Stimulated activated CD4-positive, alpha-beta T cell treated with anti-CD3 and anti-CD28 coated beads, Interleukin-12 subunit alpha, Interleukin-12 subunit beta, amount 100 ng/mL, for 4 hours (primary cell): ENCODE data around the gene CORO1C.
"Not testable (repeated sequence)": the region's sequence is repeated elsewhere in the genome, so short reads cannot be mapped to it uniquely, and the experiment has no call there.

Experiments used
- DNase-seq: peaks from one replicate; pipeline ENCODE4 v3.0.0-alpha.2; 2020

The CORO1C gene

DNA sequence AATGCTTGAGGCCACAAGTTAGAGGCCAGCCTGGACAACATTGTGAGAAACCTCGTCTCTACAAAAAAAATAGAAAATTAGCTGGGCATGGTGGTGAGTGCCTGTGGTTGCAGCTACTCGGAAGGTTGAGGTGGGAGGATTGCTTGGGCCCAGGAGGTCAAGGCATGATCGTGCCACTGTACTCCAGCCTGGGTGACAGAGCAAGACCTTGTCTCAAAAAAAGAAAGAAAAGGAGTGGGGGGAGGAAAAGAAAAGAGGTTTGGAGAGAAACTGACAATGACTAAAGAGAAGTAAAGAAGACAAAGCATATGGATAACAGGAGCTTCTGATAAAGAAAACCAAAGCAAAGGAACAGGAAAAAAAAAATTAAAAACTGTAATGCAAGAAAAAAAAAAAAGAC, 60.2 kb downstream of the CORO1C start:
- no peak for DNase-seq

DNA sequence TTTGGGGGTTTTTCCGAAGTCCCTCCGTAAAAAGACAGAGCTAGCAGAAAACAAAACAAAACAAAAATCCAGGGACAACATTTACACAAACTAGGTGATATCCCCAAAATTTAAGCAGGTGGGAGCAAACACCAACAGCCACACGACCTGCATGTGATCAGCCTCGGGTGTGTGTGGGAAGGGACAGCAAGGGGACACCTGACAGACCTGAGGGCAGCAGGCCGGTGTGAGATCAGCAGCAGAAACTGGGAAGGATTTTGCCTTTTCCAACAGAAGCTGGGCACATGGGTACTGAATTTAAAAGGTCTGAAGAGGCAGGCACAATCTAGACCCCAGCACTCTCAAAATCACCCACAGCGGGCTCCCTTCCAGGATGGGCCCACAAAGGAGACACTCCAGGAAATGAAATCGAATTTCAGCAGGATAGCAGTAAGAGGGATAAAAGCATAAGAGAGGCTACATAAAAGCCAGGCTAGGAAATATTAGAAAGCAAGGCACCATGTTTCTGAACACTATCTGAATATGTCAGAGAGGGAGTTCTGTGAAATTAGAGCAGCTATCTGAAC, 61.2 kb downstream of the CORO1C start:
- no peak for DNase-seq

DNA sequence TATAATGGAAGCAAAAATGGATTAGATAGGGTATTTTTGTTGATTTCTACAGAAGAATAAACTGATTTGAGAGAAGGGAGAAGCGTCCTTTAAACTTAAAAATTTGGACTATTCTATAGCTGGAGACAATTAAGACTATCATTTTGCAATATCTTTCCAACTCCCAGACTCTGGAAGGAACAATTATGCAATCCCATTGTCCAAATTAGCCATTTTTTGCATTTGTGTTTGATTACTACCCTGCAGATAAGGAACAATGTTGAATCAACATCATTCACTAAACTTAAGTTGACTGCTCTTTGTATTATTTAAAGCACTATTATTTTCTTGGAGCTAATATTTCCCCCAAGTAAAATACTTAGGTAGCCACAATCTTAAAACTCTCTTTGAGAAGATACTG, 62.8 kb downstream of the CORO1C start:
- DNase-seq = no peak

DNA sequence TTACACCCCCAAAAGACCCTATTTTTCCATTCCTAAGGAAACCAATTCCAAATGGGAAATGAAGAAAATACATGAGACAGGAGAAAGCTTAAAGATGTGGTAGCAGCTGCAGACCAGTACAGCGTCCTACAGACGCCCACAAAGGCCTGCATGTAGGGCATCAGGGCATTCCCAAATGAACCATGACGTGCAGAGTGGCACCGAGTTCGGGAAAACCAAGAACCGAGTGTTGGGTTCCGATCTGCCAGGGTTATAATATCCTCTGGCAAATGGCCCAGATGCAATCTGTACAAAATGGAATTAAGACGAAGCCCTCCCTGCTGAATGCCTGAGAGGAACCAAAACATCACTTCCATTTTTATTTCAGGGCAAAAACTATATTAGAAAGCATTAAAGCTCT, 63.3 kb downstream of the CORO1C start:
- DNase-seq = no peak

DNA sequence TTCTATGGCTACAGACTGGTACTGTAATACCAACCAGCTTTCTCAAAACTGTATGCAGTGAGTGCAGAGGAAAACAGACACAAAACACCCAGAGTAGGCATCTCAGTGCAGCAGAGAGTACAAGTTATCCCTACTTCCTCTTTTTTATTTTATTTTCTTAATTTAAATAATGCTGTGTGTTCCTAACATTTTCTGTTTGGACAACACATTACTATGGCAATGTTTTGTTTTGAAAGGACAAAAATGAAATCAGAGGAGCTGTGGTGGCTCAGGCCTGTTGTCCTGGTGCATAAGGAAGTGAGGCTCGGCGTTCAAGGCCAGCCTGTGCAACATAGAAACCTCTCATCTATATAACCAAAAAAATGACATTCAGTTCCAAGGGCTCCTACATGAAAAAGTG, 64.0 kb downstream of the CORO1C start:
- no peak for DNase-seq

DNA sequence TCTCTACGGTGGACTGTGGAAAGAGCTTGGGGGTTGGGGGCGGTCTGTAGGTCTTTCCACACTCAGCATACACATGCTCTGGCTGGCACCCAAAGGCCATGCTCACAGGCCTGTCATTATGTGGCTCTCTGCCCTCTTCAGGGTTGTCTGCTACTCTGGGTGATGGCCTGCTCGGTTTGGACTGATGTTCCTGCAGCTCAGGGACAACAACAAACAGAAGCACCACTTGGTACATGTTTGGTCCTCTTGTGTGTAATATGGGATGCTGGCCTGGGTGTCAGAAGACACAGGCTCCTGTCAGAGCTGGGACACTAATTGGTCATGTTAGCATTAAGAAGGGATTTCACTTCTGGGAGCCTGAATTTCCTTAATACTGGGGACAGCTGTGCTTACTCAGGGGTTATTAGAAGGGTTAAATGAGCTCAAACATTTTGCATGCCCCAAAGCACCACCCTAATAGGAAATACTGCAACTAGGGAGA, 64.9 kb downstream of the CORO1C start:
- DNase-seq = no peak

DNA sequence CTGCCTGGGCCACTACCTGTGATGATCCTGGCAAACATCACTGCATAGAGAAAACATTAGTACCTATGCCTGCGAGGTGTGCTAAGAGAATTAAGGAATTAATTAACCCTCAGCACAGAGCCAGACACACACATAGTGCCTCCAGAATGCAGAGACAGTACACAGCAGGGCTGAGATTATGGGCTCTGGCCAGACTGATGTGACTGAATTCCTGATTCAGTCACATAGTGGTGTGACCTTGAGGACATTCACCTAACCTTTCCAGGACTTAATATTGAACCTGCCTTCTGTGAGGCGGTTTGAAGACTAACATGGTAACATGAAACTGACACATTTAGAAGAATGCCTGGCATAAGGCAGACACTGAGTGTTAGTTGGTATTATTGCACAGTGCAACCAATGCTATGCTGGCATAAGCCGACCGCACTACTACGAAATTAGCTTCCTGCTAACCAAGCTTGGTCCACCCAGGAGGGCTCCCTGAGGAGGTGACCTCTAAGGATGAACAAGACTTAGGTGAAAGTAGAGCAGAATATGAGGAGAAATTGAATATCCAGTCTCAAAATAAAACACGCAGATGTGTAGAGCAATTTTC, 65.6 kb downstream of the CORO1C start:
- no peak for DNase-seq

DNA sequence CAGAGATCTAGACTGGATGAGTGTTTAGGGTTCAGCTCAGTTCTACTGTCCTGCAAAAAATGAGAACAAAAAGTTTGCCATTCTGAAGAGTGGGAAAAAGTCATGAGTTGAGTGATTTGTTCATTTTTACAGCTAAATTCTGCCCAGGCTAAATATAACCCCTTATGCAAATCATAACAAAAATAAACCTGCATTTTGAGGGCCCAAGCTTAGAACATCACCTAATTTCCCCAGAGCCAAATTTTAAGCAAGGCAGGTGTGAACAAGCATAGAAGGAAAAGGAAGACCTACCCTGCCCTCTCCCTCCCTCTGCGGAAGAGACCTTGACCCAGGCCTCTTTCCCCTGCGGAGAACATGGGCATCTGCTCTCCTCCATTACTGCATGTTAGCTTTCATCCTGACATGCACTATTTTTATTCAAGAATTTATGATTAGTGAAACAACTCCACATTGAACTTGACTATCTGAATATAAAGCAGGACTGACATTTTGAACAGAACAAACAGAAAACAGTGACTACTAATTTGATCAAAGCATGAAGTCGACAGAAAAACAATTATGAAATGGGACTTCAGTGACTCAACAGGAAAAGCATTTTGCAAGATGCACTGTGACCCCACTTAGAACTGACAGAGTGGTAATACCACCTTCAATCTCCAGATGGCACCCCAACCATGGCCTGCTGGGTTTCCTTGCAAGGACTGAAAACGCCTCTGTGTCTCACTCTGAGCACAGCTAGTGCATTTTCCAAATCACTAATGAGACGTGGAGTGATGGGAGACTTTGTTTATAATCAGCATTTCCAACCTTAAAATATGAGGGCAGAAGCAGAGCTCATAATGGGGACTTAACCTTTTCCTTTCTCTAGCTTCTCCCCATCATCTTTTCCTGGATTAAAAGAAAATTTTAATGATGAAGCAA, 66.7 kb downstream of the CORO1C start:
- peak; percentile 73 for DNase-seq

DNA sequence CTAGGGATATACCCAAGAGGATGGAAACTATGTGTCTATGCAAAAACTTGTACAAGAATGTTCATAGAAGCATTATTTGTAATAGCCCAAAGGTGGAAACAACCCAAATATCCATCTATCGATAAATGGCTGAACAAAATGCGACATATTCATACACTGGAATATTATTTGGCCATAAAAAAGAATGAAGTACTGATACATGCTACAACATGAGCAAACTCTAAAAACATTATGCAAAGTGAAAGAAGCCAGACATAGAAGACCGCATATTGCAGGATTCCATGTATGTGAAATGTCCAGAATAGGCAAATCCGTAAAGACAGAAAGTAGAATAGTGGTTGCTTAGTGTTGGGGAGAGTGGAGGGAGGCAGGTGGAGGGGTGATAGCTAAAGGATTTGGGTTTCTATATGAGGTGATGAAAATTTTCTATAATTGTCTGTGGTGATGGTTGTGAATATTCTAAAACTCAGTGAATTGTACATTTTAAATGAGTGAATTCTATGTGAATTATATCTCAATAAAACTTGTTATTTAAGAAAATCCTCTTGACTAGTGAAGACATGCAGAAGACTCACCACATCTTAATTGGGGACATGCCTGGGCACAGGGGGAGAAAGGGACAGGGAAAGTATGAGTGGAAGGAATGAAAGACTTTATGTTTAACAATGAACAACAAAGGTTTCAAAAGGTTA, 67.8 kb downstream of the CORO1C start:
- DNase-seq = no peak

DNA sequence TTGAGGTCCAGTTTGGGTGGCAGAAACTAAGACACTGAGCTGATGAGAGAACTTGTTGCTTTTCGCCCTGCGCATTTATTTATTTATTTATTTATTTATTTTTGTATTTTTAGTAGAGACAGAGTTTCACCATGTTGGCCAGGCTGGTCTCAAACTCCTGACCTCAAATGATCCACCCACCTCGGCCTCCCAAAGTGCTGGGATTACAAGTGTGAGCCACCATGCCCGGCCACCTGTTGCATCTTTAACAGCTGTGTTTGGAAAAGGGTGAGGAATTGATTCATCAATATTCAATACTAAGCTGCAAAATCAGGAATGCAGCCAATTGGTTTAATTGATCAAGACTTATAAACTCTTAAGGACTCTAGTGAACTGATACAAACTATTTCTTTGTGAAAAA, 73.2 kb downstream of the CORO1C start:
- not testable (repeated sequence) for DNase-seq

DNA sequence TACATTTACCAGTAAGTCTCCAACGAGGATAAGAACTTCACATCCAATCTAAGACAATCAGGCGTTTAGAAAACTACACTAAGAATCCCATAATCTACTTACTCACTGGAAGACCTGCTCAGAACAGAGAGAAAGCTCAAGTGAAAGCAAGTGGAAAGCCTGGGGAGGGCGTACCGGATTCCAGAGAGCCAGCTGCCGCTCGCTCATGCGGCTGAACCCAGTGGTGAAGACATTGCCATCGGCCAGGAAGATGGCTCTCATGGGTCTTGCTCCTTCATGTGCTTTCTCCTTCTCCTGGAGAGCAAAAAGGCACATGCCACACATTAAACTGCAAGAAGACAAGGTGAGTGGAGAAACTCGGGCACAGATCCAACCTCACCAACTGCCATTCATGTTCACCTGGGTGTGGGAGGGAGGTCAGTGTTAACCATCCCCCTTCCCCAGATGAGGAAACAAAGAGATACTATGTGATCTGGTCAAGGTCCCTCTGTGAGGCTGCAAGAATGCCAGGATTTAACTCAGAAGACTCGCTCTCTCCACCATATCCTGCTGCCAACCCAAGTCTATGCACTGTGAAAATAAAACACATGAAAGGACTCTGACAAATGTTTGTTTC, 74.1 kb downstream of the CORO1C start:
- no peak for DNase-seq

DNA sequence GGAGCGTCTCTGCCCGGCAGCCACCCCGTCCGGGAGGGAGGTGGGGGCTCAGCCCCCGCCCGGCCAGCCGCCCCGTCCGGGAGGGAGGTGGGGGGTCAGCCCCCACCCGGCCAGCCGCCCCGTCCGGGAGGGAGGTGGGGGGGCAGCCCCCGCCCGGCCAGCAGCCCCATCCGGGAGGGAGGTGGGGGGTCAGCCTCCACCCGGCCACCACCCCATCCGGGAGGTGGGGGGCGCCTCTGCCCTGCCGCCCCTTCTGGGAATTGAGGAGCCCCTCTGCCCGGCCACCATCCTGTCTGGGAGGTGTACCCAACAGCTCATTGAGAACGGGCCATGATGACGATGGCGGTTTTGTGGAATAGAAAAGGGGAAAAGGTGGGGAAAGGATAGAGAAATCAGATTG, 75.1 kb downstream of the CORO1C start:
- DNase-seq = not testable (repeated sequence)

DNA sequence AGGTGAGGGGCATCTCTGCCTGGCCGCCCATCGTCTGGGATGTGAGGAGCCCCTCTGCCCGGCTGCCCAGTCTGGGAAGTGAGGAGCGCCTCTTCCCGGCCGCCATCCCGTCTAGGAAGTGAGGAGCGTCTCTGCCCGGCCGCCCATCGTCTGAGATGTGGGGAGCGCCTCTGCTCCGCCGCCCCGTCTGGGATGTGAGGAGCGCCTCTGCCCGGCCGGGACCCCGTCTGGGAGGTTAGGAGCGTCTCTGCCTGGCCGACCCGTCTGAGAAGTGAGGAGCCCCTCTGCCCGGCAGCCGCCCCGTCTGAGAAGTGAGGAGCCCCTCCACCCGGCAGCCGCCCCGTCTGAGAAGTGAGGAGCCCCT, 75.5 kb downstream of the CORO1C start:
- not testable (repeated sequence) for DNase-seq

DNA sequence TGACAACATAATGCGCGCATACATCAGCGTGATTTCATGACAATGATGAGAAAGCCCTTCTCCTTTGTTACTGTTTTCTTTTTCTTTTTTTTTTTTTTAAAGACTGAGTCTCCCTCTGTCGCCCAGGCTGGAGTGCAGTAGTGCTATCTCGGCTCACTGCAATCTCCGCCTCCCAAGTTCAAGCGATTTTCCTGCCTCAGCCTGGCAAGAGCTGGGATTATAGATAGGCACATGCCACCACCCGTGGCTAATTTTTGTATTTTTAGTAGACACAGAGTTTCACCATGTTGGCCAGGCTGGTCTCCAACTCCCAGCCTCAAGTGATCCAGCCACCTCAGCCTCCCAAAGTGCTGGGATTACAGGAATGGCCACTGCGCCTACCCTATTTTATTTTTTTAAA, 76.7 kb downstream of the CORO1C start:
- DNase-seq = not testable (repeated sequence)

DNA sequence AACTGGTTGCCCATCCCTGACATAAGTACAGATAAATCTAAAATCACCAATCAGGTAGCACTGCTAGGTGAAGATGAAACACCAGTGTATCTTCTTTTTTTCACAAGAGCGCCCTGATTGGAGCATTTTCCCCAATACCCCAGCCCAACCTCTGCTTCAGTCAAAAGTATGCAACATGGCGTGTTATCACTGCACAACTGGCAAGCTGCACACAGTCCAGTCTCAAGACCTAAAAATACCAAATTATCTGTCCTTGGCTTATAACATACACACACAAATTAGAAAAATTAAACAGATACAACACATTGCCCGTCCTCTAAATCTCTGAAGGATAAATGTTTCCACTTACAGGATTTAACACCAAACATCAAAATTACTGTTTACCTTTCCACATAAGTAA, 77.4 kb downstream of the CORO1C start:
- DNase-seq = no peak

DNA sequence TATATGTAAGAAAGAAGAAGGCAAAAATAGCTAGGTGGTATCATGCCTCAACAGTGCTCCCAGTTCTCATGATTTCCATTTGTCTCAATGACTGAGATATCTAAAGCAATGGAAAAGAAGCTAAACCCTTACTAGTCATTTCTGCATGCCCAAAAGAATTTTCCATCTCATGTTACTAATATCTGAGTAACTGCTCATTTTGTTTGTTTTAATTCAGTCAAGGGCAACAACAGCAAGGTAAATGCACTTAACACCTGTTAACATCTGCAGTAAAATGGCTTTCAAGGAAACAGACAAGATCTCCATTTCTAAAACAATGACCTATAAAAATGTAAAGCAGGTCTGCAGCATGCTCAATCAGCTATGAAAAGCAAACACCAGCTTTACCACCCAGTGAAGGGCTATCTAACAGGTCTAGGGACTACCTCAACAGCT, 78.2 kb downstream of the CORO1C start:
- no peak for DNase-seq

DNA sequence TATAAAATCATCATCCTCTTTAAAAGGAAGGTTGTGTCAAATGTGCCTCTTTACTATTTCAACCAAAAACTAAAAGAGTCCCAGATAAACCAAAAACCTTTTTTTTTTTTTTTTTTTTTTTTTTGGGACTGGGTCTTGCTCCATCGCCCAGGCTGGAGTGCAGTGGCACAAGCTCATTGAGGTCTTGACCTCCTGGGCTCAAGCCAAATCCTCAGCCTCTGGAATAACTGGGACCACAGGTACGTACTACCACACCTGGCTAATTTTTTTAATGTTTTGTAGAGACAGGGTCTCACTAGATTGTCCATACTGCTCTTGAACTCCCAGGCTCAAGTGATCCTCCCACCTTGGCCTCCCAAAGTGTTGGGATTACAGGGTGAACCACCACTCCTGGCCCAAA, 81.2 kb downstream of the CORO1C start:
- DNase-seq = no peak

DNA sequence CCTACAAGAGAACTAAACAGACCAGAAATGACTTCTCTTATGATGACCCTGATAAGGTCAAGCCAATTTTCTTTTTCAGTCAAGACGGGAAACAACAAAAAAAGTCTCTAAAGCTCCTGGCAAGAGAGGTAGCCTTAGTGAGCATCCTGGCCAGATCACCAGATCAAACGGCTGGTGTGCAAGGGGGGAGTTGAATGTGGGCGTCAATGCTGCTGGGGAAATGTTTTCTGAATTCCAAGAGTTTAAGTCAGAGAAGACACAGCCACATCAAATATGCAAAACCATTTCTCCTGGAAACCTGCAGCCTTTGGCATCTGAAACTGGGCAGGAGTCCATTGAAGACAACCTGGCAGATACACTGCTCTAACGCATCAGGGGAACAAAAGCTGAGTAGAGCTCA, 81.6 kb downstream of the CORO1C start:
- DNase-seq = no peak

DNA sequence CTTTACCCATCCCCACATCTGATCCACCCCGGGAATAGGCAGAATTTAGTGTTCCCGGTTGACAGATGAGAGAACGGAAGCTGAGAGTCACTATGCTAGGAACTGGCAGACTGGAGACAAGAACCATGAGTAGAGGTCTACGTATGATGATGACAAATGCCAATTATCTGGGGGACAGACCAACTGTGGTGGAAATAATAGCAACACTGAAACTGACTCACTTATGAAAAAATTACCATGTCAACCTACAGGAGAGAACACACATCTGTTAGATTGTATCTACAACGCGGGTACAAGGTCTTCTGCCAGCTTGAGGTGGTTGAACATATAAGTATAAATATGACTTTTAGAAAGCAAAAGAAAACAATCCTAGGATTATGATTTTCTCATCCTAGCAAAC, 82.2 kb downstream of the CORO1C start:
- DNase-seq = no peak

DNA sequence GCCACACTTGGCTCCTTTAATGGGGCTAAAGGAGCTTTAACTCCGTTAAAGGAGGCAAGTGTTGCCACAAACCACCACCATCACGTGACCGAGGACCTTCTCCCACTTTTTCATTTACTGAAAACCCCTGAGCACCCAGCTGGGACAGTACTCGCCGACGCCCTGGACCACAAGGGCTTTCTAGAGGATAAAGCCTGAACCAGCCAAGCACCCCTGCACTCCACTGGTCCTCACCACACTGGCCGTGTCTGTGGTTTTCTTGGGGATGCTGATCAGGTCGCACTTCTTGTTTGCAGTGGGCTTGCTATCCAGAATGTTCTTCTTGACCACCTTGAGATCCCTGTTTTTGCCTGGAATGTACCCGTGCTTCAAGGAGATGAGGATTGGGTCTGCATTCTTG, 82.9 kb downstream of the CORO1C start:
- DNase-seq = no peak

DNA sequence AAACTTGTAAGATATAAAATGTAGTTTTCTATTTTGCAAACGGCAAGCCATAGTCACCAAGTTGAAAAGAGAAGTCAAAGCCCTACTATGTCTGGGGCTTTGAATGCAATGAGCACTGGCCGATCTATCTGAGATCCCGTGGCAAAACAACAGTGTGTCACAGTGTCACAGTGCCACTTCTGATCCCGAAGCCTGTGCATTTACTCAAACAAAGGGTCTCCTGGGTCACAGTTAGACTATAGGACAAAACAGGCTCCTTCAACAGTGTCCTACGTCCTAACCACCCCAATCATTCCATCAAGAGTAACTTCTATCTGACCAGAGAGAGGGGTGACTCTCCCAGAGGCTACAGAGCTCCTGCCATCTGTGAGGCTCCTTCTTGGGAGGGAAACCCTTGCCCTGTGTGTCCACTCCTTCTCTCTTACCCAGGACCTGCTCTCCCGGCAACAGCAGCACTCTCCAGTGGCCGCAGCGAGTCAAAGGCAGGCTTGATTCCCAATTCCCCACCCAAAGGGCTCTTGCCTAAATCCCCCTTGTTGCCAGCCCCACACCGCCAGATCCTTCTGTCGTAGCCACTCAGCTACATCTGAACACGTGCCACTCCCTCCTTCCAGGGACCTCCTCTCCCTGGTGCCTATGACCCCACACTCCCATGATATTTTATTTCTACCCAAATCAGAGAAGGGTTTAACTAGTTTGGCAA, 83.6 kb downstream of the CORO1C start:
- DNase-seq = no peak
